Ovary (tissue), 3 donors: Measurements from ENCODE around the gene DAB1.

ENCODE experiments used
- POLR2A ChIP-seq: fragments of 450-650 bp; IDR thresholded peaks from one replicate; pipeline ENCODE4 v1.6.1; 2017; ENCODE audit warnings: antibody characterized with exemption, mild to moderate bottlenecking, moderate library complexity
- TF ChIP-seq, protein P1 (sequence below), 3 donors: fragments of 450-650 bp in 2 of 3; fragments of 200-600 bp in 1 of 3; IDR thresholded peaks; one replicate each; pipeline versions ENCODE4 v1.5.1 to v1.8.0; 2016 to 2022; ENCODE audit warnings: antibody characterized with exemption in 3 of 3, mild to moderate bottlenecking in 1 of 3
- donor health status: DM: no; HTN: no; CAD: no.

DNA sequence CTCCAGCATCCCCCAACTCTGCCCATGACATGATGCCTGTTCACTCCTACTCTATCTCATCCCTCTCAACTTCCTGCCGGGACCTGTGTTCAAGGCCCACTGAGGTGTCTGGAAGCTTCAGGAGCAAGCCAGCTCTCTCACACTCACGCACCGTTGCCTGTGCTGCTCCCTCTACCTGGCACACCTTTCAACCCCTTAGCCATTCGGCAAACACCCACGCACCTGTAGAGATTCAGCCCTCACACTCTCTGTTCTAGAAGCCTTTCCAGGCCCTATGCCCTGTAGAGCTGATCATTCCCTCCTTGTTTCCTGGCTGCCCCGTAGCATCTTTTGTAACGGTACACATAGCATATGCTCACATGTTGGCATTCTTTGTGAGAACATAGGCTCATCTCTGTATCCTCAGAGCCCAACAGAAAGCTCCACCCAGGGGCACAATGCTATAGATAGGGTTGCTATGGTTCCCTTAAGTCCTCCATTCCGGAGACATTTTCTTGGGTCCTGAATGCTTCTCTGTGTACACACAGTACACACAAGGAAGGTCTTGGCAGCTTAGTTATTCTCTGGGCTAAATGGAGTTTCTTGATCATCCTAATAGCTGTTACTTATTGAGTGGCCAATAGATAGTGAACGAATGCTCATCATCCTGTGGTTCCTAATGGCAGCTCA, 459.4 kb downstream of the DAB1 start:
- TF ChIP-seq, protein P1, sequence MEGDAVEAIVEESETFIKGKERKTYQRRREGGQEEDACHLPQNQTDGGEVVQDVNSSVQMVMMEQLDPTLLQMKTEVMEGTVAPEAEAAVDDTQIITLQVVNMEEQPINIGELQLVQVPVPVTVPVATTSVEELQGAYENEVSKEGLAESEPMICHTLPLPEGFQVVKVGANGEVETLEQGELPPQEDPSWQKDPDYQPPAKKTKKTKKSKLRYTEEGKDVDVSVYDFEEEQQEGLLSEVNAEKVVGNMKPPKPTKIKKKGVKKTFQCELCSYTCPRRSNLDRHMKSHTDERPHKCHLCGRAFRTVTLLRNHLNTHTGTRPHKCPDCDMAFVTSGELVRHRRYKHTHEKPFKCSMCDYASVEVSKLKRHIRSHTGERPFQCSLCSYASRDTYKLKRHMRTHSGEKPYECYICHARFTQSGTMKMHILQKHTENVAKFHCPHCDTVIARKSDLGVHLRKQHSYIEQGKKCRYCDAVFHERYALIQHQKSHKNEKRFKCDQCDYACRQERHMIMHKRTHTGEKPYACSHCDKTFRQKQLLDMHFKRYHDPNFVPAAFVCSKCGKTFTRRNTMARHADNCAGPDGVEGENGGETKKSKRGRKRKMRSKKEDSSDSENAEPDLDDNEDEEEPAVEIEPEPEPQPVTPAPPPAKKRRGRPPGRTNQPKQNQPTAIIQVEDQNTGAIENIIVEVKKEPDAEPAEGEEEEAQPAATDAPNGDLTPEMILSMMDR (IDR thresholded peaks at IDR 0.05) = no peak
- no peak for TF ChIP-seq POLR2A
